HG03558 (cell line): ENCODE data around the gene PCYT1B.
A peak's percentile ranks its signal among the peaks of the same experiment; 100 is the strongest.

Source experiments
- ATAC-seq: cut with Tn5 transposase; IDR thresholded peaks from one replicate; pipeline ENCODE4 v1.9.1; 2021; ENCODE audit warnings: moderate number of reproducible peaks; ENCODE audit not compliant: unreplicated experiment; ENCODE audit errors: extremely low read depth

Gene PCYT1B

GRCh38 chrX:24536551-24536950 lies 110.6 kb downstream of the PCYT1B start:
- ATAC-seq: no peak

DNA sequence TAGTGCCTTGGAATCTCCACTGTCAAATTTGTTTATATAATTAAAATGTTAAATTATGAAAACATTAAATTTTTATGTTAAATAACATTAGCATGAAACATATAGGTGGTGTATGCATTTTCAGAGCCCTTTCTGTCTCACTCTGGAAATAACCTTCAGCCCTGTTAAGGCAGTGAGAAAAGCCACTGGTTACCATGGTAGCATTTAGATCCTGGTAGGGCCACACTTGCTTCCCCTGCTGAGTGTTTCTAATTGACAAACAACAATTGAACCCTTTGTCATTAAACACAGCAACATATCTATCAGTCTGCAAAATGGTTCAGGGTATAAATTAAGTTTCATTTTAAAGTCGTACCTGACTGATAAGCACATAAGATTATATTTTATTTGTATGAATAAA lies 118.5 kb downstream of the PCYT1B start:
- no peak for ATAC-seq

- no peak for ATAC-seq
These were observed 120.5 kb downstream of the PCYT1B start for GRCh38 chrX:24526616-24527015.

GRCh38 chrX:24525455-24525854 lies 121.7 kb downstream of the PCYT1B start:
- no peak for ATAC-seq

DNA sequence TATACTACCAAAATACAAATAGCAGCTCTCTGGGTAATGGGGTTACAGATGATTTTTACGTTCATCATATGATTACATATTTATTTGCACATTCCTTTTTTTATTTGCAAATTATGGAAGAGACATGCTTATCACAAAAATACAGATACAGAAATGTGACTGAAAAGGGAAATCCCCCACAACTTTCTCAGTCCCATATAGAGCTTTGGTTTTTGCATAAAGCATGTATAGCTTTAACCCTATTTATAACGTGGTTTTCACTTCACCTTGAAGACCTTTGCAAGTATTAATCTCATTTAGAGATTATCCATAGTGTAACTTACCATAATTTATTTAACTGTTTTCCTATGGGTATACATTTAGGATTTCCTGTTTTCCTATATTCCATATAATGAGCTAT lies 126.7 kb downstream of the PCYT1B start:
- no peak for ATAC-seq

- no peak for ATAC-seq
These were observed 131.7 kb downstream of the PCYT1B start for GRCh38 chrX:24515447-24515846.

- peak; percentile 89 for ATAC-seq
These were observed 133.7 kb downstream of the PCYT1B start for GRCh38 chrX:24513416-24513815.

- ATAC-seq: no peak
These were observed 138.8 kb downstream of the PCYT1B start for GRCh38 chrX:24508375-24508774.
